ENCODE data around the gene SLBP.

- TF ChIP-seq POLR2A (IDR thresholded peaks at IDR 0.05) (no peak), CTCF (IDR thresholded peaks at IDR 0.05) (no peak)
These were observed 35.5 kb upstream of the SLBP start for GRCh38 chr4:1747603-1747967.

Data from adrenal gland (tissue), 5 donors.